A549 treated with RU486 at 1 μM for 4 hours (cell line): ENCODE results near the gene GBGT1. TPM values are rescaled to one million over a fixed set of nuclear protein-coding genes. Genes with fewer than 3 reads are reported as not detected.

Experiments used
- total RNA-seq: library from RNA; stranded (reverse); fragments of 200-300 nt; extraction: Qiagen RNA extraction; gene quantifications from 5 replicates; pipeline ENCODE4 v1.2.3, GENCODE V29; 2022; ENCODE audit warnings: low read depth

The GBGT1 gene
- total RNA-seq: 1.6 to 2.7 TPM (median 2.2 TPM) in 5 replicates

DNA sequence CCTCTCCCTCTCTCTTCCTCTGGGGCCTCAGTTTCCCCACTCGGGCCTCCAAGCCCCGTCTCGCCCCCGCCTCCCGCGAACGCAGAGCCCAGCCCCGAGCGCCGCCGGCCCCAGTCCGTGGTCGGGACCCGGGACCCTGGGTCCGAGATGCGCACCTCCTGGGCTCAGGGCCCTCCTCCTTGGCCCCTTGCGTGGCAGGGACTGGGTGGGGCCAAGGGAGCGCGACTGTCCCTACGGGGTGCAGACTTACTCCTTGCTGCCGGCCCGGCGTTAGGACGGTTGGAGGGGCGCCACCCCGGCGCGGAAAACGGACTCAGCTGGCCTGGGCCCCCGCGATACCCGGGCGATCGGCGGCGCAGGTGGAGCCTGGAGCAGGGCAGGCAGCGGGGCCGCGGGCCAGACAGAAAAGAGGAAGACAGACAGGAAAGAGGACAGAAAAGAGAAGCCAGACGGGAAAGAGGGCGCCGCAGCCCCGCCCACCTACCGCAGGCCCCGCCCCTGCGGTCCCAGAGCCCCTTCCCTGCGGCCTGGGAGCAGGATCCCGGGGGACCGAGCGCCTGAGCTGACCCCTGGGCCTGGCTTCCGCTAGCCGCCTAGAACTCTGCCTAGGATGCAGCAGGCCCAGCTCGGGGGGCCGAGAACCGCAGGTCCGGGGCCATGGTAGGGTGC lies at the start of gene GBGT1:
Gene GBGT1, minus strand, starts transcription at position 411 of the 669 bp plus-strand sequence. CDS start 1,502 bp downstream, outside the sequence.

DNA sequence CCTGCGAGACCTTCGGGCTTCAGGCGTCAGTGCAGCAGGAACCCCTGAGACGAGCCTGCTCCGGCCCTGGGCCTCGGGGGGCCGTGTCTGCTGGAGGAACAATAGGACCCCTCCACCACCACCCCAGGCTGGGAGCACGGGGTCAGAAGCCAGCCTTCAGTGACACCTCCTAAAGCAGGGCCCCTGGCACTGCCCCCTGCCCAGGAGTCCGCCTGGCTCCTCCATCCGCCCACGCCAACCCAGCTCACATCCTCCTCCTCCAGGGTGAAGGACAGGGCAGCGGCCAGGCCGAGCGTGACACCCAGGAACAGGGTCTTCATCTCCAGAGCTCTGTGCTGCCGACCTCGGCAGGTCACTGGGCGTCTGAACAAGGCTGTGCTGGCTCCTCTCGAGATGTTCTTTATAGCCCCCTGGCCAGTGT lies 45.2 kb upstream of the GBGT1 start, which contains the start of gene OBP2B:
Gene OBP2B, minus strand, starts transcription at position 371 of the 421 bp plus-strand sequence. Its CDS starts 51 bp downstream, at position 320.

DNA sequence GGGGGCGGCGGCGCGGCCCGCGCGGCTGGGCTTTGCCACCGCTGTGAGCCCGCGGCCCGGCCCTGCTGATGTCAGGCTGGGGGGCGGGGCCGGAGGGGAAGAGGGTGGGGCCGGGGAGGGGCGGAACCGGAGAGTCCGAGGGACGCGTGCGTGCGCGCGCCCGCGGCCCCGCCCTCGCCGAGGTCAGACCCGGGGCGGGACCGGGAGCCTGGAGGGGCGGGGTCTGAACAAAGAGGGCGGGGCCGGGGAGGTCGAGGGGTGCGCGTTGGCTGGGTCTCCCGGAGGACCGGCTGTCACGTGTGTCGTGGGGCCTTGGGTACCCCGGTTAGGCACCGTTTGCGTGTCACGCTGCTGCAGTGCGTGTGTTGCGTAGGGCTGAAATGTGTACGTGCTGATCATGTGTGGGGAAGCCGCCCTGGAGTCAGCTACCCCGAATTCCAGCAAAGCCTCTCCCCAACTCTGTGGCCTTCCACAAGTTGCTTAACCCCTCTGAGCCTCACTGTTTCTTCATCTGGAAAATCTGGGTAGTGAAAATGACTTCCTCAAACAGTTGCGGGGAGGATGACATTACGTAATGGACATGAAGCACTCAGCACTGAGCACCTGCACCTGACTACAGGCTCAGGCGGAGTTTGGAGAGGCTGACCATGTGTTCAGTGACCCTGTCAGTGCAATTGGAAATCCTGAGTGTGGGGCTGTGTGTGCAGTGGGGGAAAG lies 42.4 kb downstream of the GBGT1 start, which contains the start of gene RALGDS:
Gene RALGDS, minus strand, starts transcription at position 43 of the 717 bp plus-strand sequence. CDS start 86 bp downstream, outside the sequence.

Other genes starting within 250 kb of the GBGT1 start
- 14.7 to 17.0 TPM (median 15.4 TPM) in 5 replicates for gene TSC1, start 219.3 kb downstream of the GBGT1 start, total RNA-seq
- not detected in 5 replicates for gene GFI1B, start 185.2 kb downstream of the GBGT1 start, total RNA-seq
- gene GTF3C5, start 132.9 kb downstream of the GBGT1 start, total RNA-seq: 57.2 to 74.7 TPM (median 68.8 TPM) in 5 replicates
- 0.31 to 0.74 TPM (median 0.66 TPM) in 5 replicates for gene CEL, start 101.9 kb downstream of the GBGT1 start, total RNA-seq
- 21.6 to 30.1 TPM (median 27.6 TPM) in 5 replicates for gene RALGDS, start 42.7 kb downstream of the GBGT1 start, total RNA-seq
- not detected in 5 replicates for gene OBP2B, start 45.3 kb upstream of the GBGT1 start, total RNA-seq
- not detected in 5 replicates for gene ABO, start 111.3 kb upstream of the GBGT1 start, total RNA-seq
- gene SURF6, start 172.3 kb upstream of the GBGT1 start, total RNA-seq: 19.9 to 33.2 TPM (median 29.0 TPM) in 5 replicates
- gene MED22, start 184.2 kb upstream of the GBGT1 start, total RNA-seq: 21.7 to 33.3 TPM (median 28.9 TPM) in 5 replicates
- gene RPL7A, start 184.3 kb upstream of the GBGT1 start, total RNA-seq: 3,299 to 3,689 TPM (median 3,392 TPM) in 5 replicates
- gene SURF1, start 192.6 kb upstream of the GBGT1 start, total RNA-seq: 35.5 to 51.0 TPM (median 42.0 TPM) in 5 replicates
- 36.9 to 58.0 TPM (median 48.7 TPM) in 5 replicates for gene SURF2, start 192.6 kb upstream of the GBGT1 start, total RNA-seq
- 177 to 208 TPM (median 200 TPM) in 5 replicates for gene SURF4, start 212.1 kb upstream of the GBGT1 start, total RNA-seq
- gene STKLD1, start 212.5 kb upstream of the GBGT1 start, total RNA-seq: 0.08 to 1.4 TPM (median 0.67 TPM) in 5 replicates